K562 (cell line): ENCODE measurements around the gene ZNF574. TPM values are rescaled to one million over a fixed set of nuclear protein-coding genes. Genes with fewer than 3 reads are reported as not detected.
A peak's percentile ranks its signal among the peaks of the same experiment; 100 is the strongest.

Experiments used
- ATAC-seq: fragments of 200-7000 bp; cut with Tn5 transposase; 3 replicates; pipeline ENCODE4 v1.9.1; 2020; ENCODE audit warnings: moderate library complexity
- BruUV-seq: library from RNA; stranded (reverse); fragments of 400-500 nt; replicated peaks from 2 replicates; lab custom pipeline; 2021; lab: Mats Ljungman, UMichigan
- CTCF ChIA-PET: fragments of 300-600 bp; formaldehyde crosslinking; extraction: SDS; loops from one replicate; lab custom pipeline; 2021; ENCODE audit warnings: low intra/inter-chr PET ratio; lab: Yijun Ruan, JAX
- POLR2A ChIA-PET: fragments of 300-600, 350-650 bp; sonication (Branson Sonifier 250); formaldehyde crosslinking; extraction: SDS; loops from one replicate; lab custom pipeline; 2021; ENCODE audit warnings: antibody characterized with exemption, inconsistent platforms; lab: Yijun Ruan, JAX
- DNase-seq, 4 experiments: peaks; one replicate each; pipeline versions ENCODE4 v3.0.0 to v3.0.0-alpha.2; 2011 to 2018; ENCODE audit warnings: low spot score in 3 of 4, mixed read lengths in 3 of 4; ENCODE audit errors: extremely low read depth in 1 of 4
- FAIRE-seq: peaks from 2 replicates; lab custom pipeline; 2011; peaks lifted over from hg19 to GRCh38; lab: Jason Lieb, UNC
- H2AFZ ChIP-seq: 2 replicates; pipeline ENCODE4 v1.6.0; 2011; ENCODE audit warnings: low read depth, low read length, control low read depth, inconsistent platforms
- H3K27ac ChIP-seq: fragments of 200-600 bp; 3 replicates; pipeline ENCODE4 v1.8.0; 2011; ENCODE audit warnings: low read depth, mild to moderate bottlenecking, control low read depth, inconsistent platforms, low read length, moderate library complexity, mixed read lengths; ENCODE audit errors: extremely low read depth
- H3K27me3 ChIP-seq, 2 experiments: fragments of 300-600 bp in 1 of 2; 2 replicates in 1 of 2; 3 replicates in 1 of 2; pipeline versions ENCODE4 v1.6.0 to v1.8.0; 2011; ENCODE audit warnings: inconsistent platforms in 2 of 2, low read length in 2 of 2, mild to moderate bottlenecking in 1 of 2, mixed read lengths in 1 of 2, moderate library complexity in 1 of 2; ENCODE audit not compliant: control insufficient read depth in 2 of 2, insufficient read depth in 2 of 2
- H3K36me3 ChIP-seq: fragments of 300-600 bp; 3 replicates; pipeline ENCODE4 v1.8.0; 2011; ENCODE audit warnings: mild to moderate bottlenecking, low read length, inconsistent platforms; ENCODE audit not compliant: control insufficient read depth, insufficient read depth
- H3K4me1 ChIP-seq, 2 experiments: fragments of 200-600 bp in 1 of 2; replicated peaks in 1 of 2; 2 replicates in 1 of 2; 3 replicates in 1 of 2; pipeline versions ENCODE4 v1.5.1 to v1.8.0; 2011; ENCODE audit warnings: inconsistent platforms in 2 of 2, low read length in 2 of 2, mild to moderate bottlenecking in 1 of 2, mixed read lengths in 1 of 2, moderate library complexity in 1 of 2; ENCODE audit not compliant: control insufficient read depth in 2 of 2, insufficient read depth in 2 of 2
- H3K4me2 ChIP-seq: 2 replicates; pipeline ENCODE4 v1.6.1; 2011; ENCODE audit warnings: low read length, control low read depth, inconsistent platforms, mixed read lengths; ENCODE audit not compliant: insufficient read depth
- H3K4me3 ChIP-seq: fragments of 200-600 bp; sonication (generic), shearing (Covaris generic); 2 replicates; pipeline ENCODE4 v1.5.1; 2016; ENCODE audit warnings: control low read depth, inconsistent platforms
- H3K79me2 ChIP-seq: fragments of 200-600 bp; 3 replicates; pipeline ENCODE4 v1.8.0; 2011; ENCODE audit warnings: low read length, inconsistent platforms; ENCODE audit not compliant: control insufficient read depth, insufficient read depth
- H3K9ac ChIP-seq, 2 experiments: 2 replicates each; pipeline versions ENCODE4 v1.6.0 to v1.6.1; 2011; ENCODE audit warnings: low read depth in 2 of 2, low read length in 2 of 2, control low read depth in 1 of 2, inconsistent platforms in 1 of 2, mild to moderate bottlenecking in 1 of 2, mixed read lengths in 1 of 2; ENCODE audit not compliant: insufficient read depth in 1 of 2
- H3K9me1 ChIP-seq: one replicate; pipeline ENCODE4 v1.6.0; 2011; ENCODE audit warnings: inconsistent platforms, mild to moderate bottlenecking, low read length, moderate library complexity; ENCODE audit not compliant: control insufficient read depth, insufficient read depth
- H3K9me3 ChIP-seq: replicated peaks from 2 replicates; pipeline ENCODE4 v1.5.1; 2011; ENCODE audit warnings: low read depth, low read length, inconsistent platforms; ENCODE audit not compliant: control insufficient read depth, insufficient read depth
- H4K20me1 ChIP-seq: replicated peaks from 2 replicates; pipeline ENCODE4 v1.6.1; 2011; ENCODE audit warnings: low read length, inconsistent platforms, mixed read lengths; ENCODE audit not compliant: control insufficient read depth, insufficient read depth
- ARID2 ChIP-seq: fragments of 450-650 bp; IDR thresholded peaks from 2 replicates; pipeline ENCODE4 v1.6.1; 2017; ENCODE audit warnings: antibody characterized with exemption, mild to moderate bottlenecking
- GABPA ChIP-seq: fragments of 200-800 bp; sonication (Bioruptor generic); conservative IDR thresholded peaks from 2 replicates; pipeline ENCODE4 v1.6.1; 2016; ENCODE audit warnings: low read depth, missing genetic modification characterization, missing compliant biosample characterization
- GABPB1 ChIP-seq: sonication (generic); formaldehyde crosslinking; IDR thresholded peaks from 2 replicates; pipeline ENCODE4 v1.8.0; 2022; ENCODE audit warnings: mild to moderate bottlenecking, missing genetic modification reagents
- HNRNPK ChIP-seq: fragments of 200-400 bp; formaldehyde crosslinking; IDR thresholded peaks from one replicate; pipeline ENCODE4 v1.6.1; 2018; ENCODE audit warnings: mild to moderate bottlenecking, low read depth, low read length; ENCODE audit not compliant: poor library complexity, severe bottlenecking
- KLF16 ChIP-seq: IDR thresholded peaks from 2 replicates; pipeline ENCODE4 v1.6.1; 2016; ENCODE audit warnings: antibody characterized with exemption
- XRCC5 ChIP-seq: fragments of 200-400 bp; formaldehyde crosslinking; IDR thresholded peaks from 2 replicates; pipeline ENCODE4 v1.6.1; 2017; ENCODE audit warnings: low read depth, mild to moderate bottlenecking, low read length
- WGBS: fragments of 100-300 bp; shearing (Covaris generic); methylation state at CpG from one replicate; pipeline ENCODE4 v1.1.6; 2016; ENCODE audit warnings: low coverage, mixed read lengths; ENCODE audit not compliant: insufficient coverage; ENCODE audit errors: missing lambda C conversion rate; 5-methylcytosine and 5-hydroxymethylcytosine counted together
- in situ Hi-C: fragments of 300-500 bp; cut with MboI; formaldehyde crosslinking; loops from 4 replicates; pipeline ENCODE4 v1.15.0; 2018; ENCODE audit warnings: inconsistent platforms, mixed read lengths
- intact Hi-C: fragments of 100-400 bp; cut with micrococcal nuclease; formaldehyde crosslinking; loops from 2 replicates; pipeline ENCODE4 v1.14.2; 2022
- polyA plus RNA-seq, 8 experiments: library from polyadenylated mRNA; depleted of rRNA in 4 of 8; stranded (reverse) in 5 of 8; unstranded in 3 of 8; fragments of >200 nt; fragmentation: Nextera tagmentation in 2 of 8; fragmentation: Illumina TruSeq in 1 of 8; extraction: Ambion mirVana in 2 of 8; extraction: Trizol in 1 of 8; gene quantifications; 2 replicates each; pipeline versions ENCODE4 v1.2.1 to v1.2.3, GENCODE V29; 2011 to 2014; ENCODE audit warnings: inconsistent platforms in 1 of 8, missing spikeins in 1 of 8
- total RNA-seq, 7 experiments: library from RNA; depleted of rRNA in 6 of 7; stranded (reverse); fragments of >200 nt in 6 of 7; fragmentation: Illumina TruSeq in 2 of 7; extraction: Trizol in 2 of 7; gene quantifications; 2 replicates each; pipeline versions ENCODE4 v1.2.1 to v1.2.3, GENCODE V29; 2011 to 2021; ENCODE audit warnings: low replicate concordance in 1 of 7
- TF ChIP-seq, protein P1 (sequence below): IDR thresholded peaks from 2 replicates; pipeline ENCODE4 v1.6.1; 2011; ENCODE audit warnings: borderline replicate concordance, low read depth, mild to moderate bottlenecking, moderate library complexity, low read length; ENCODE audit not compliant: insufficient read depth, poor library complexity, severe bottlenecking
- TF ChIP-seq, protein P2 (sequence below), 2 experiments: fragments of 450-650 bp in 1 of 2; sonication (generic) in 1 of 2; formaldehyde crosslinking in 1 of 2; IDR thresholded peaks; 2 replicates each; pipeline versions ENCODE4 v1.7.1 to v1.9.0; 2016 to 2022; ENCODE audit warnings: inconsistent platforms in 1 of 2, mild to moderate bottlenecking in 1 of 2, missing genetic modification reagents in 1 of 2

ZNF574 gene
- total and polyA plus RNA-seq, 9 of the 15 experiments (the other 6 are each of a cell fraction or from before 2014, with no cell fraction given) = 0.24 to 20.7 (median 8.4) TPM

DNA sequence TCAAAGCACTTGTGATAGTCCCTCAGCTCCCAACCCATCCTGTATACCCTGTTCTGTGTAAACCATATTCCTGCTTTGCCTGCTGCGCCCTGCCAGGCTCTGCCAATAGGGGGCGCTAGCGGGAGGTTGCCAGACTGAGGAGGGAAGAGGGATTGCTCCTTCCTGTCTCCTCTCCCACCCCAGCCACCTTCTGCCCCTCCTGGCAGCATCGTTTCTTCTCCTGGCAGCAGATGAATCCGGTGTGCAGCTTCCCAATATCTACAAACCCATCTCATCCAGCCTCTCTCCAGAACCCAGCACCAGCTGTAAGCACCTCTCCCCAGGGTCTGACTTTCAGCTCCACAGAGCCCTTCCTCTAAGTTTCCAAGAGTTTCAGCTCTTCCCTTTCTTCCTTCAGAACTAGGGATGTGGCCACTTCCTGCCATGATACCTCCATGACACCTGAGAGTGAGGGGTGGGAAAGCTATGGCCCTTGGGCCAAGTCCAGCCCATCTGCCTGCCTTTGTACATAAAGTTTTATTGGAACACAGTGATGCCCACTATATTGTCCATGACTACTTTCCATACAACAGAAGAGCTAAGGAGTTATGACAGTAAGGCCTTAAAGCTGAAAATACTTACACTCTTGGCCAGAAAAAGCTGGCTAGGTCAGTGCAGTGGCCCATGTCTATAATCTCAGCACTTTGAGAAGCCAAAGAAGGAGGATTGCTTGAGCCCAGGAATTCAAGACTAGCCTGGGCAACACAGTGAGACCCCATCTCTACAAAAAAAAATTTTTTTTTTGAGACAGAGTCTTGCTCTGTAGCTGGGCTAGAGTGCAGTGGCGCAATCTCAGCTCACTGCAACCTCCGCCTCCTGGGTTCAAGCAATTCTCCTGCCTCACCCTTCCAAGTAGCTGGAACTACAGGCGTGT, 47.4 kb upstream of the ZNF574 start:
- ChIA-PET POLR2A (interaction anchor here (0.6 to 0.8 kb wide), 3 partner anchors 9 to 123 kb away, joined by 3 read pairs; no protein-coding TSS in a partner anchor), CTCF (no interaction called here)
- H3K9me3 ChIP-seq = no peaks in the 10 kb centered on the region
- H3K9me1 ChIP-seq = no peaks in the 10 kb centered on the region
- H3K4me1 ChIP-seq = no peaks in the 10 kb centered on the region; a peak in 1 of 5 replicates
- peaks cover 25 to 56% of the 10 kb centered on the region in 2 experiments for H3K27me3 ChIP-seq
- H3K27ac ChIP-seq = no peak overlapping the region
- no peak overlapping the region for H2AFZ ChIP-seq
- intact Hi-C loops = no loop called here
- no peak overlapping the region for H3K4me3 ChIP-seq
- no peaks in the 10 kb centered on the region for H3K36me3 ChIP-seq
- 11% methylated on average over 8 of the region's 8 CpGs for WGBS
- 0 out of 2 replicates have a peak, but pooled peaks cover 3% of the 10 kb centered on the region for H4K20me1 ChIP-seq
- peak; percentile 42 for FAIRE-seq
- no peak overlapping the region for H3K4me2 ChIP-seq
- peak; percentile 79 for ATAC-seq
- DNase-seq = peak; percentile 68 to 80 (median 74)
- no peaks in the 10 kb centered on the region for H3K79me2 ChIP-seq
- no TSS peak for BruUV-seq
- in situ Hi-C loops = no loop called here
- no peak overlapping the region for H3K9ac ChIP-seq
- TF ChIP-seq KLF16 (peak; percentile 36; the same call in 1 of the 2 replicates), HNRNPK (no peak), ARID2 (no peak), GABPB1 (CRISPR knock-in tag) (peak; percentile 87), XRCC5 (peak; percentile 60; the same call in 1 of the 2 replicates), GABPA (tag) (peak; percentile 55; the same call in 1 of the 2 replicates)
- TF ChIP-seq, protein P1, sequence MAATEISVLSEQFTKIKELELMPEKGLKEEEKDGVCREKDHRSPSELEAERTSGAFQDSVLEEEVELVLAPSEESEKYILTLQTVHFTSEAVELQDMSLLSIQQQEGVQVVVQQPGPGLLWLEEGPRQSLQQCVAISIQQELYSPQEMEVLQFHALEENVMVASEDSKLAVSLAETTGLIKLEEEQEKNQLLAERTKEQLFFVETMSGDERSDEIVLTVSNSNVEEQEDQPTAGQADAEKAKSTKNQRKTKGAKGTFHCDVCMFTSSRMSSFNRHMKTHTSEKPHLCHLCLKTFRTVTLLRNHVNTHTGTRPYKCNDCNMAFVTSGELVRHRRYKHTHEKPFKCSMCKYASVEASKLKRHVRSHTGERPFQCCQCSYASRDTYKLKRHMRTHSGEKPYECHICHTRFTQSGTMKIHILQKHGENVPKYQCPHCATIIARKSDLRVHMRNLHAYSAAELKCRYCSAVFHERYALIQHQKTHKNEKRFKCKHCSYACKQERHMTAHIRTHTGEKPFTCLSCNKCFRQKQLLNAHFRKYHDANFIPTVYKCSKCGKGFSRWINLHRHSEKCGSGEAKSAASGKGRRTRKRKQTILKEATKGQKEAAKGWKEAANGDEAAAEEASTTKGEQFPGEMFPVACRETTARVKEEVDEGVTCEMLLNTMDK = peak; percentile 77
- TF ChIP-seq, protein P2, sequence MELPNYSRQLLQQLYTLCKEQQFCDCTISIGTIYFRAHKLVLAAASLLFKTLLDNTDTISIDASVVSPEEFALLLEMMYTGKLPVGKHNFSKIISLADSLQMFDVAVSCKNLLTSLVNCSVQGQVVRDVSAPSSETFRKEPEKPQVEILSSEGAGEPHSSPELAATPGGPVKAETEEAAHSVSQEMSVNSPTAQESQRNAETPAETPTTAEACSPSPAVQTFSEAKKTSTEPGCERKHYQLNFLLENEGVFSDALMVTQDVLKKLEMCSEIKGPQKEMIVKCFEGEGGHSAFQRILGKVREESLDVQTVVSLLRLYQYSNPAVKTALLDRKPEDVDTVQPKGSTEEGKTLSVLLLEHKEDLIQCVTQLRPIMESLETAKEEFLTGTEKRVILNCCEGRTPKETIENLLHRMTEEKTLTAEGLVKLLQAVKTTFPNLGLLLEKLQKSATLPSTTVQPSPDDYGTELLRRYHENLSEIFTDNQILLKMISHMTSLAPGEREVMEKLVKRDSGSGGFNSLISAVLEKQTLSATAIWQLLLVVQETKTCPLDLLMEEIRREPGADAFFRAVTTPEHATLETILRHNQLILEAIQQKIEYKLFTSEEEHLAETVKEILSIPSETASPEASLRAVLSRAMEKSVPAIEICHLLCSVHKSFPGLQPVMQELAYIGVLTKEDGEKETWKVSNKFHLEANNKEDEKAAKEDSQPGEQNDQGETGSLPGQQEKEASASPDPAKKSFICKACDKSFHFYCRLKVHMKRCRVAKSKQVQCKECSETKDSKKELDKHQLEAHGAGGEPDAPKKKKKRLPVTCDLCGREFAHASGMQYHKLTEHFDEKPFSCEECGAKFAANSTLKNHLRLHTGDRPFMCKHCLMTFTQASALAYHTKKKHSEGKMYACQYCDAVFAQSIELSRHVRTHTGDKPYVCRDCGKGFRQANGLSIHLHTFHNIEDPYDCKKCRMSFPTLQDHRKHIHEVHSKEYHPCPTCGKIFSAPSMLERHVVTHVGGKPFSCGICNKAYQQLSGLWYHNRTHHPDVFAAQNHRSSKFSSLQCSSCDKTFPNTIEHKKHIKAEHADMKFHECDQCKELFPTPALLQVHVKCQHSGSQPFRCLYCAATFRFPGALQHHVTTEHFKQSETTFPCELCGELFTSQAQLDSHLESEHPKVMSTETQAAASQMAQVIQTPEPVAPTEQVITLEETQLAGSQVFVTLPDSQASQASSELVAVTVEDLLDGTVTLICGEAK (IDR thresholded peaks at IDR 0.05) = peak; percentile 88
- TF ChIP-seq, protein P2 (CRISPR knock-in tag; IDR thresholded peaks at IDR 0.05) = peak; percentile 81
